NT2/D1 (cell line): ENCODE results near the gene SHISA6.

Experiments
- DNase-seq: peaks from one replicate; pipeline ENCODE4 v3.0.0-alpha.2; 2011; ENCODE audit warnings: low read depth, low spot score
- H3K27me3 ChIP-seq: 2 replicates; pipeline ENCODE4 v1.6.0; 2011; ENCODE audit warnings: mild to moderate bottlenecking; ENCODE audit not compliant: insufficient read length, insufficient read depth
- H3K36me3 ChIP-seq: 2 replicates; pipeline ENCODE4 v1.6.1; 2011; ENCODE audit warnings: mild to moderate bottlenecking, low read length, mixed read lengths; ENCODE audit not compliant: insufficient read depth, insufficient read length
- H3K4me1 ChIP-seq: 2 replicates; pipeline ENCODE4 v1.5.1; 2011; ENCODE audit not compliant: insufficient read depth, insufficient read length
- H3K4me3 ChIP-seq: 2 replicates; pipeline ENCODE4 v1.5.1; 2011; ENCODE audit warnings: low read depth; ENCODE audit not compliant: insufficient read length
- H3K9ac ChIP-seq: 2 replicates; pipeline ENCODE4 v1.6.0; 2011; ENCODE audit warnings: low read depth; ENCODE audit not compliant: insufficient read length
- H3K9me3 ChIP-seq: 2 replicates; pipeline ENCODE4 v1.5.1; 2011; ENCODE audit warnings: mild to moderate bottlenecking, low read length; ENCODE audit not compliant: insufficient read depth
- SUZ12 ChIP-seq: IDR thresholded peaks from 2 replicates; pipeline ENCODE4 v1.6.1; 2011; ENCODE audit not compliant: insufficient read length, insufficient read depth; ENCODE audit errors: extremely low read depth
- YY1 ChIP-seq: IDR thresholded peaks from 2 replicates; pipeline ENCODE4 v1.6.1; 2011; ENCODE audit not compliant: insufficient read length, insufficient read depth
- ZNF274 ChIP-seq: IDR thresholded peaks from 2 replicates; pipeline ENCODE4 v1.6.1; 2011; ENCODE audit warnings: mild to moderate bottlenecking, low read depth, low read length

The SHISA6 gene

GRCh38 chr17:11515901-11516300 is 274.9 kb downstream of the SHISA6 start:
- H3K4me1 ChIP-seq, result peaks cover 3% of the 10 kb centered on the region
- H3K4me3 ChIP-seq, result no peak overlapping the region
- no peak overlapping the region for H3K9ac ChIP-seq
- no peaks in the 10 kb centered on the region for H3K27me3 ChIP-seq
- H3K9me3 ChIP-seq, result no peaks in the 10 kb centered on the region
- no peaks in the 10 kb centered on the region for H3K36me3 ChIP-seq
- no peak for TF ChIP-seq ZNF274
- no peak for TF ChIP-seq SUZ12
- TF ChIP-seq YY1, result no peak
- no peak for DNase-seq

GRCh38 chr17:11535231-11535630 is 294.2 kb downstream of the SHISA6 start:
- no peak overlapping the region for H3K9ac ChIP-seq
- no peaks in the 10 kb centered on the region for H3K9me3 ChIP-seq
- H3K27me3 ChIP-seq, result no peaks in the 10 kb centered on the region
- no peak overlapping the region for H3K4me3 ChIP-seq
- no peaks in the 10 kb centered on the region for H3K4me1 ChIP-seq
- DNase-seq, result peak; percentile 28
- H3K36me3 ChIP-seq, result no peaks in the 10 kb centered on the region
- TF ChIP-seq SUZ12 (no peak), ZNF274 (no peak), YY1 (no peak)

GRCh38 chr17:11538366-11538765 is 297.4 kb downstream of the SHISA6 start:
- Histone ChIP-seq H3K9ac (no peak overlapping the region), H3K4me3 (no peak overlapping the region), H3K27me3 (no peaks in the 10 kb centered on the region), H3K4me1 (no peaks in the 10 kb centered on the region), H3K36me3 (no peaks in the 10 kb centered on the region), H3K9me3 (peaks cover 7% of the 10 kb centered on the region; the same call in 1 of the 2 replicates)
- TF ChIP-seq SUZ12 (no peak), YY1 (no peak), ZNF274 (no peak)
- no peak for DNase-seq

- Histone ChIP-seq H3K27me3 (no peaks in the 10 kb centered on the region), H3K4me3 (no peak overlapping the region), H3K36me3 (no peaks in the 10 kb centered on the region), H3K9me3 (peaks cover 7% of the 10 kb centered on the region; the same call in 1 of the 2 replicates), H3K4me1 (no peaks in the 10 kb centered on the region), H3K9ac (no peak overlapping the region)
- no peak for TF ChIP-seq SUZ12
- TF ChIP-seq ZNF274, result no peak
- no peak for TF ChIP-seq YY1
- DNase-seq, result no peak
Observed at GRCh38 chr17:11539637-11540036, 298.6 kb downstream of the SHISA6 start.

GRCh38 chr17:11545002-11545401 is 304.0 kb downstream of the SHISA6 start:
- H3K36me3 ChIP-seq, result no peaks in the 10 kb centered on the region
- no peaks in the 10 kb centered on the region for H3K4me1 ChIP-seq
- peaks cover 7% of the 10 kb centered on the region; the same call in 1 of the 2 replicates for H3K9me3 ChIP-seq
- H3K4me3 ChIP-seq, result no peak overlapping the region
- H3K27me3 ChIP-seq, result no peaks in the 10 kb centered on the region
- no peak overlapping the region for H3K9ac ChIP-seq
- DNase-seq, result no peak
- no peak for TF ChIP-seq YY1
- no peak for TF ChIP-seq ZNF274
- no peak for TF ChIP-seq SUZ12

- Histone ChIP-seq H3K27me3 (no peaks in the 10 kb centered on the region), H3K36me3 (no peaks in the 10 kb centered on the region), H3K4me3 (no peak overlapping the region), H3K9ac (no peak overlapping the region), H3K9me3 (peaks cover 7% of the 10 kb centered on the region; the same call in 1 of the 2 replicates), H3K4me1 (no peaks in the 10 kb centered on the region)
- TF ChIP-seq ZNF274 (no peak), SUZ12 (no peak), YY1 (no peak)
- DNase-seq, result no peak
Observed at GRCh38 chr17:11545696-11546095, 304.7 kb downstream of the SHISA6 start.

GRCh38 chr17:11547853-11548252 is 306.8 kb downstream of the SHISA6 start:
- H3K4me1 ChIP-seq, result no peaks in the 10 kb centered on the region
- H3K36me3 ChIP-seq, result no peaks in the 10 kb centered on the region
- no peak for TF ChIP-seq SUZ12
- no peak for TF ChIP-seq ZNF274
- TF ChIP-seq YY1, result no peak
- no peak for DNase-seq
- no peak overlapping the region for H3K9ac ChIP-seq
- no peak overlapping the region for H3K4me3 ChIP-seq
- H3K27me3 ChIP-seq, result no peaks in the 10 kb centered on the region
- no peaks in the 10 kb centered on the region for H3K9me3 ChIP-seq

GRCh38 chr17:11548398-11548797 is 307.4 kb downstream of the SHISA6 start:
- no peak overlapping the region for H3K4me3 ChIP-seq
- no peak overlapping the region for H3K9ac ChIP-seq
- H3K36me3 ChIP-seq, result no peaks in the 10 kb centered on the region
- H3K9me3 ChIP-seq, result no peaks in the 10 kb centered on the region
- no peak for DNase-seq
- H3K27me3 ChIP-seq, result no peaks in the 10 kb centered on the region
- TF ChIP-seq YY1, result no peak
- TF ChIP-seq ZNF274, result no peak
- no peak for TF ChIP-seq SUZ12
- no peaks in the 10 kb centered on the region for H3K4me1 ChIP-seq
